WI38 (cell line): ENCODE data around the gene SUGCT.
"Not testable (repeated sequence)": the region's sequence is repeated elsewhere in the genome, so short reads cannot be mapped to it uniquely, and the experiment has no call there.

Source experiments
- H3K4me3 ChIP-seq: 2 replicates; pipeline ENCODE4 v1.5.1; 2011; ENCODE audit warnings: low read depth, mild to moderate bottlenecking, control low read depth, low read length
- CTCF ChIP-seq: IDR thresholded peaks from 2 replicates; pipeline ENCODE4 v1.5.1; 2012; ENCODE audit warnings: low read depth, mild to moderate bottlenecking, control low read depth, low read length

Gene SUGCT

GRCh38 chr7:40394400-40394799, 259.6 kb downstream of the SUGCT start:
- H3K4me3 ChIP-seq, result no peak overlapping the region
- TF ChIP-seq CTCF, result no peak

GRCh38 chr7:40400525-40400924, 265.7 kb downstream of the SUGCT start:
- no peak overlapping the region for H3K4me3 ChIP-seq
- TF ChIP-seq CTCF, result no peak

GRCh38 chr7:40401406-40401805, 266.6 kb downstream of the SUGCT start:
- TF ChIP-seq CTCF, result no peak

DNA sequence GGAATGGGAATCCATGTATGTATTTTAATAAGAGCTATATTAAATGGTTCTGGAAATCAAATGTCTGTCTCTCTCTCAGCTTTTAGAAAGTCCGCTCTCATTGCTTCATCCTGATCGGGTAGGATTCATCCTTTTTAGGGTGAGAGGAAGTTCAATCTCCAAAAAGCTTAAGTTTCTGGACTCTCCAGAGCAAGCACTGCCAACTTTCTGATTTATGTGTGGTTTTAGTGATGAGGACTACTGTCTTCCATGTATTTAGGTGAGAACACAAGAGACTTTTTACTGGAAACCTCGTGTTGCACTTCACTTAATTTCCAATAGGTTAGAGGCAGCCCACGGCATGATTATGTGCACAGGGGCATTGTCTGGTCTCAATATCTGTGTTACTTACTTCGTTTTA, 267.9 kb downstream of the SUGCT start:
- no peak overlapping the region for H3K4me3 ChIP-seq
- no peak for TF ChIP-seq CTCF

More at GRCh38 chr7:40401406-40401805, 266.6 kb downstream of the SUGCT start:
- H3K4me3 ChIP-seq, result no peak overlapping the region

DNA sequence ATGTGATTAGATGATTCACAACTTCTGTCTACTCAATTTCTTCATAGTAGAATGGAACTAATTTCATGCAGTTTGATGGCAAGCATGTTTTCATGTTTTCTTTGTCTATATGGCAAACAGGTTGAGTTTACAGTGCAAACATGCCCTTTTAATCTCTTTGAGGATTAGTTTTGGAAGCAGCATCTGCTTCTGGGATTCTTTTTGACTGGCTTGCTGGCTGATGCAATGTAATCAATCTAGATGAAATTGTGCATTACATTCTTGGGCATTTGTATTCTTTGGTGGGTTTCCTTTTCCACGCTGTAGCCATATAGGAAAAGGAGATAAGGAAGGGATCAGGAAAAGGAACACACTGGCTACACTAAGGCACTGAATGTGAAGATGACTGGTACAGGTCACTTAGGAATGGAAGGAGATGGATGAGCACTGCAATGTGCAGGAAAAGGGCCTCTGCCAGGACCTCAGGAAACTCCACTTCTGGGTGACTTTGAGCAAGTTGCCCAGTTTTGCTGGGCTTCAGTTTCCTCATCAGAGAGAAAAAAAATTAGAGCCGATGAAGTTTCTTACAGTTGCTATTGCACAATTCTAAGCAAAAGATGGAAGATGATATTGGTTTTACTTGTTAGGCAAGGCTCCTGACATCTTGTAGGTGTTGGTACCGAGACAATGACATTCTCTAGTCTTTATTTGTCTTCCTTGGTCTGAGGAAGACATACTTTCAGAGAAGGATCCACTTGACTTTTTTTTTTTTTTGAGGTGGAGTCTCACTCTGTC, 269.1 kb downstream of the SUGCT start:
- no peak for TF ChIP-seq CTCF
- no peak overlapping the region for H3K4me3 ChIP-seq

- H3K4me3 ChIP-seq, result no peak overlapping the region
- TF ChIP-seq CTCF, result no peak
Observed at GRCh38 chr7:40405991-40406390, 271.2 kb downstream of the SUGCT start.

GRCh38 chr7:40412323-40412722, 277.5 kb downstream of the SUGCT start:
- no peak for TF ChIP-seq CTCF
- no peak overlapping the region for H3K4me3 ChIP-seq

- H3K4me3 ChIP-seq, result not testable (repeated sequence)
Observed at GRCh38 chr7:40414704-40415103, 279.9 kb downstream of the SUGCT start.
